GM12873 (cell line): ENCODE measurements around the gene CCNB2.

ENCODE experiments used
- CTCF ChIP-seq: IDR thresholded peaks from 2 replicates; pipeline ENCODE4 v1.5.1; 2012; ENCODE audit warnings: low read depth, mild to moderate bottlenecking, moderate library complexity, low read length, control low read depth; ENCODE audit not compliant: insufficient read depth; ENCODE audit errors: missing control alignments

The CCNB2 gene

GRCh38 chr15:59158701-59159034, 53.7 kb downstream of the CCNB2 start:
- TF ChIP-seq CTCF = no peak

- TF ChIP-seq CTCF = no peak
These were observed 54.3 kb downstream of the CCNB2 start for GRCh38 chr15:59159210-59159609.

- peak; percentile 47 for TF ChIP-seq CTCF
These were observed 56.1 kb downstream of the CCNB2 start for GRCh38 chr15:59160880-59161593.

- no peak for TF ChIP-seq CTCF
These were observed 60.8 kb downstream of the CCNB2 start for GRCh38 chr15:59165726-59166125.

GRCh38 chr15:59166166-59166565, 61.2 kb downstream of the CCNB2 start:
- TF ChIP-seq CTCF = no peak

- TF ChIP-seq CTCF = no peak
These were observed 61.8 kb downstream of the CCNB2 start for GRCh38 chr15:59166601-59167265.

- TF ChIP-seq CTCF = no peak
These were observed 63.6 kb downstream of the CCNB2 start for GRCh38 chr15:59168536-59168935.
